Lung (tissue), 12 donors: ENCODE measurements around the gene PTP4A1. TPM values are rescaled to one million over a fixed set of nuclear protein-coding genes. Genes with fewer than 3 reads are reported as not detected.

Experiments
- ATAC-seq: fragments of 200-7000 bp; cut with Tn5 transposase; one replicate; pipeline ENCODE4 v1.9.1; 2020; ENCODE audit warnings: moderate number of reproducible peaks; ENCODE audit not compliant: insufficient read depth, low FRiP score
- DNase-seq, 3 donors: peaks; one replicate each; pipeline ENCODE4 v3.0.0-alpha.2; 2013 to 2017
- H3K27ac ChIP-seq, 2 donors: one replicate each; pipeline ENCODE4 v1.5.1; 2013; ENCODE audit warnings: mild to moderate bottlenecking in 2 of 2, moderate library complexity in 2 of 2, control low read depth in 1 of 2, inconsistent platforms in 1 of 2, low read depth in 1 of 2, low read length in 1 of 2
- H3K27me3 ChIP-seq, 3 donors: one replicate each; pipeline ENCODE4 v1.5.1; 2013; ENCODE audit warnings: low read length in 2 of 3; ENCODE audit not compliant: control insufficient read depth in 3 of 3, insufficient read depth in 3 of 3
- H3K36me3 ChIP-seq, 4 donors: one replicate each; pipeline ENCODE4 v1.5.1; 2013; ENCODE audit warnings: low read length in 4 of 4, mild to moderate bottlenecking in 1 of 4, moderate library complexity in 1 of 4; ENCODE audit not compliant: control insufficient read depth in 4 of 4, insufficient read depth in 4 of 4
- H3K4me1 ChIP-seq, 5 donors: one replicate each; pipeline ENCODE4 v1.5.1; 2013; ENCODE audit warnings: low read length in 5 of 5, mild to moderate bottlenecking in 2 of 5, moderate library complexity in 1 of 5; ENCODE audit not compliant: control insufficient read depth in 5 of 5, insufficient read depth in 5 of 5
- H3K4me3 ChIP-seq: one replicate; pipeline ENCODE4 v1.5.1; 2013; ENCODE audit warnings: mild to moderate bottlenecking, control low read depth, moderate library complexity
- H3K9ac ChIP-seq, 2 donors: one replicate each; pipeline ENCODE4 v1.5.1; 2013; ENCODE audit warnings: low read length in 2 of 2, control low read depth in 1 of 2; ENCODE audit not compliant: insufficient read depth in 1 of 2
- H3K9me3 ChIP-seq, 4 donors: one replicate each; pipeline ENCODE4 v1.5.1; 2013; ENCODE audit warnings: low read length in 3 of 4, mild to moderate bottlenecking in 1 of 4, moderate library complexity in 1 of 4; ENCODE audit not compliant: control insufficient read depth in 4 of 4, insufficient read depth in 3 of 4
- WGBS, 2 donors: extraction: QIAGEN DNeasy Blood & Tissue Kit; methylation state at CpG; one replicate each; pipeline ENCODE4 v1.1.7; 2013; 5-methylcytosine and 5-hydroxymethylcytosine counted together
- polyA plus RNA-seq, 2 donors: library from polyadenylated mRNA; stranded (reverse); fragments of 200-250 nt; gene quantifications; one replicate each; pipeline ENCODE4 v1.2.1, GENCODE V29; 2013
- total RNA-seq, 2 donors: library from RNA; depleted of rRNA in 1 of 2; stranded (reverse); fragments of >200 nt in 1 of 2; gene quantifications; one replicate each; pipeline ENCODE4 v1.2.1, GENCODE V29; 2014 to 2021
- TF ChIP-seq, protein P1 (sequence below): IDR thresholded peaks from 2 replicates; pipeline ENCODE4 v1.5.1; 2012; ENCODE audit warnings: mild to moderate bottlenecking; ENCODE audit errors: control extremely low read depth, extremely low read depth
- donor health status: control.
- donor health status: control.
- donor health status: Bipolar disorder and iron deficiency.
- donor health status: healthy.
- donor health status: DM: yes; HTN: yes; CAD: no.

PTP4A1 gene
- total and polyA plus RNA-seq, 4 donors = 30.4 to 359 (median 50.2) TPM

DNA sequence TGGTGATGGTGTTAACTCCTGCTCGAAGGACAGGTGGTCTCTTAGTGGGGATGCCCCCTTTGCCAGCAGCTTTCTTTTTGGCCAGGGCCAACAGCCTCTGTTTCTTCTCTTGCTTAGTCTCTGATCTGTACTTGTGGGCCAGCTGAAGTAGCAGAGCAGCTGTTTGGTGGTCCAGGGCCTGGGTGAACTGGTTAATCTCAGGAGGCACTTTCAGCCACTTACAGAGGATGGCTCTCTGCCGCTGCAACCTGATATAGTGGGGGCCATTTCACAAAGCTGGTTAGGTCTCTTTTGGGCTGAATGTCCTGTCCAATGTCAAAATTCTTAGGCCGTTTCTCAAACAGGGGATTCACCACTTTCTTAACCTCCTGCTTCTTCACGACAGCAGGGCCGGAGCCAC lies 23.2 kb upstream of the PTP4A1 start:
- H3K4me1 ChIP-seq = peaks cover 0 to 2% (median 0%) of the 10 kb centered on the region in 5 donors
- H3K9ac ChIP-seq = no peak overlapping the region
- H3K36me3 ChIP-seq = no peaks in the 10 kb centered on the region
- ATAC-seq (no peak), DNase-seq (no peak)
- no peak overlapping the region for H3K4me3 ChIP-seq
- WGBS, 2 donors = 84 to 87% methylated on average over 5 of the region's 5 CpGs
- H3K9me3 ChIP-seq = no peaks in the 10 kb centered on the region
- no peak overlapping the region for H3K27ac ChIP-seq
- TF ChIP-seq, protein P1, sequence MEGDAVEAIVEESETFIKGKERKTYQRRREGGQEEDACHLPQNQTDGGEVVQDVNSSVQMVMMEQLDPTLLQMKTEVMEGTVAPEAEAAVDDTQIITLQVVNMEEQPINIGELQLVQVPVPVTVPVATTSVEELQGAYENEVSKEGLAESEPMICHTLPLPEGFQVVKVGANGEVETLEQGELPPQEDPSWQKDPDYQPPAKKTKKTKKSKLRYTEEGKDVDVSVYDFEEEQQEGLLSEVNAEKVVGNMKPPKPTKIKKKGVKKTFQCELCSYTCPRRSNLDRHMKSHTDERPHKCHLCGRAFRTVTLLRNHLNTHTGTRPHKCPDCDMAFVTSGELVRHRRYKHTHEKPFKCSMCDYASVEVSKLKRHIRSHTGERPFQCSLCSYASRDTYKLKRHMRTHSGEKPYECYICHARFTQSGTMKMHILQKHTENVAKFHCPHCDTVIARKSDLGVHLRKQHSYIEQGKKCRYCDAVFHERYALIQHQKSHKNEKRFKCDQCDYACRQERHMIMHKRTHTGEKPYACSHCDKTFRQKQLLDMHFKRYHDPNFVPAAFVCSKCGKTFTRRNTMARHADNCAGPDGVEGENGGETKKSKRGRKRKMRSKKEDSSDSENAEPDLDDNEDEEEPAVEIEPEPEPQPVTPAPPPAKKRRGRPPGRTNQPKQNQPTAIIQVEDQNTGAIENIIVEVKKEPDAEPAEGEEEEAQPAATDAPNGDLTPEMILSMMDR = no peak
- H3K27me3 ChIP-seq = no peaks in the 10 kb centered on the region

DNA sequence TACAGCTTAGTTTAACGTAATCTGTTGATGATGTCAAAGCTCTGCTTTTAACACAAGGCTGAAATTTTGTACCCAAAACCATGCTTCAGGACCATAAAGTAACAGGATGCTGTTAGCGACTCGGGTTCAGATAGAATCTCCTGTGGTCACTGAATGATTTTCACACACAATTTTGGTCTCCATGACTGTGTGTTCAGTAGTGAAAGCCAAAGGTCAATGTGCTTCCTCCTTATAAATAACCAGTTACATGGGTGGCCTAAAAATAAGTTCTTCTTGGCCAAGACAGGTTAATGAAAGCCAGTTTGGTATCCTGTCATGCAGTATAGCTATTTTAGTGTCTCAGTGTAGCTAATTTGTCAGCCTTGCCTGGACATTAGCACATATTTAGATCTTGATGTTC lies 19.1 kb upstream of the PTP4A1 start:
- Histone ChIP-seq H3K9me3 (no peaks in the 10 kb centered on the region), H3K27ac (no peak overlapping the region), H3K36me3 (no peaks in the 10 kb centered on the region), H3K9ac (no peak overlapping the region), H3K4me3 (no peak overlapping the region), H3K27me3 (no peaks in the 10 kb centered on the region), H3K4me1 (peaks cover 0 to 2% (median 0%) of the 10 kb centered on the region in 5 donors)
- DNase-seq = no peak
- ATAC-seq = no peak
- TF ChIP-seq, protein P1 = no peak
- 71 to 76% methylated on average over 3 of the region's 3 CpGs for WGBS, 2 donors

DNA sequence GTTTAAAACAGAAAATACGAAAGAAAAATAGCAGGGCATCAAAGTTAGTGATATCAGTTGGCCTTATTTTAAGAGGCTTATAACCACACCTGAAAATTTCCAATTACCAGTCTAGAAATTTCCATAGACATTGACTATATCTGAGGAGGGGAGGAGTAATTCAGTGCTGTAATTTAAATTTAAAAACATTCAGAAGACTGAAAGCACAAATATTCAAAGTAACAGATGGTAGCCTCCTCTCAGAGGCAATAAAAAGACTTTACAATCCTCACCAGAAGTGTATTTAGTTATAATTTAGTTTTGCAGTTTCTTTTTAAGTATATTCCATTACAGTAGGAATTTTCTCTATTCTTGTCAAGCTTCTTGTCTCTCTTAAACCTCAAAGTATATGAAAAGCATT lies 18.4 kb upstream of the PTP4A1 start:
- ATAC-seq (no peak), DNase-seq (no peak)
- Histone ChIP-seq H3K4me1 (peaks cover 0 to 2% (median 0%) of the 10 kb centered on the region in 5 donors), H3K27me3 (no peaks in the 10 kb centered on the region), H3K4me3 (no peak overlapping the region), H3K36me3 (no peaks in the 10 kb centered on the region), H3K9ac (no peak overlapping the region), H3K9me3 (no peaks in the 10 kb centered on the region), H3K27ac (no peak overlapping the region)
- WGBS, 2 donors = 64 to 76% methylated on average over 1 of the region's 1 CpG
- TF ChIP-seq, protein P1 = no peak

DNA sequence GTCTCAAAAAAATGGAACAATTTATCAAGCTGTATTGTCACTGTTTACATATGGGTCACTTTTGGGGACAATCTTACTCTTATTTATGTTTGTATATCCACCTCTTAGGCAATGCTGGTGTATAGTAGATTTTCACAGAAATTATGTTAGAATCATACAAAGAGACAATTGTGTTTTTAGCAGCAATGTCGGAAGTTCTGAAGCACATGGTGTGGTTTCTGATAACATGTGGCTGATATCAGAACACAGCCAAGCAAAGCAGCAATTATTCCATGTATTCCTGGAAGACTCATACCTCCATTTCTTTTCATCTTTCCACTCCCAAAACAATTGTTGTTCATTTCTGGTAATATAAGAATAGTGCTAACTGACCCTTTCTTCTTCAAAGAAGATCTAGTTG lies 17.5 kb upstream of the PTP4A1 start:
- H3K4me3 ChIP-seq = no peak overlapping the region
- no peak overlapping the region for H3K9ac ChIP-seq
- H3K4me1 ChIP-seq = peaks cover 0 to 2% (median 0%) of the 10 kb centered on the region in 5 donors
- H3K9me3 ChIP-seq = no peaks in the 10 kb centered on the region
- no peak for ATAC-seq
- H3K27ac ChIP-seq = no peak overlapping the region
- no peaks in the 10 kb centered on the region for H3K36me3 ChIP-seq
- H3K27me3 ChIP-seq = no peaks in the 10 kb centered on the region
- no peak for DNase-seq
- WGBS, 2 donors = 93 to 97% methylated on average over 1 of the region's 1 CpG
- TF ChIP-seq, protein P1 = no peak
